ENCODE measurements around the gene KRTAP9-2.
"Not testable (repeated sequence)": the region's sequence is repeated elsewhere in the genome, so short reads cannot be mapped to it uniquely, and the experiment has no call there.

Gene KRTAP9-2, protein sequence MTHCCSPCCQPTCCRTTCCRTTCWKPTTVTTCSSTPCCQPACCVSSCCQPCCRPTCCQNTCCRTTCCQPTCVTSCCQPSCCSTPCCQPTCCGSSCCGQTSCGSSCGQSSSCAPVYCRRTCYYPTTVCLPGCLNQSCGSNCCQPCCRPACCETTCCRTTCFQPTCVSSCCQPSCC

GRCh38 chr17:41226598-41227095 lies at the start of gene KRTAP9-2:
Gene KRTAP9-2, plus strand, starts transcription at chr17:41226648. Its CDS starts 7 bp downstream, at chr17:41226655.
- not testable (repeated sequence) for DNase-seq (ENCODE audit: low read depth, low spot score)

DNA sequence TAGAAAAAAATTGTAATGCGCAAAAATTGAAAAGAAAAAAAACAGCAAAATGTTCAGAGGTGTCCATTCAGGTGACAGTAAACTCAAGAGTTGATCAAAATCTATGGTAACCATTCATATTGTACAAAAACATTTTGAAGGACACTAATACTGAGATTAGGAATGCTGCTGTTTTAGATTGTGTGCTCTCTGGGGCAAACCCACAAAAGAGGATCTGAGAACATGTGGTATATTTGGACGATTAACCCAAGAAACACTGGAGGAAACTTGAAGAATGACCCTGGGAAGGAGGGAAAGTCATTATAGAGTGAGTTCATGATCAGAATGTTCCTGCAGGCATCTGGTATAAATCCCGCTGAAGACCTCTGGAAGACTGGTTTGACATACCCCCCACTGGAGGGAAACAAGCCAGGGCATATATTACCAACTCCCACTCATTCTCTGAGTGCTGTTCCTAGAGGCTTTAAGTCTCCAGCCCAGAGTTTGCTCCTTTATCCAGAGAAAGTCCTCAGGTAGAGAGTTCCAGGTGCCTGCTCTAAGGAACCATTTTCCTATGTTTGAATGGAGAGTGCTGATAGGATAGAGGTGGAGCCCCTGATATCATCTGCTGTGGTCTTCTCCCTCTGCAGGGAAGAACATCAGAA lies 49.6 kb upstream of the KRTAP9-2 start:
- DNase-seq (ENCODE audit: low read depth, low spot score): no peak

DNA sequence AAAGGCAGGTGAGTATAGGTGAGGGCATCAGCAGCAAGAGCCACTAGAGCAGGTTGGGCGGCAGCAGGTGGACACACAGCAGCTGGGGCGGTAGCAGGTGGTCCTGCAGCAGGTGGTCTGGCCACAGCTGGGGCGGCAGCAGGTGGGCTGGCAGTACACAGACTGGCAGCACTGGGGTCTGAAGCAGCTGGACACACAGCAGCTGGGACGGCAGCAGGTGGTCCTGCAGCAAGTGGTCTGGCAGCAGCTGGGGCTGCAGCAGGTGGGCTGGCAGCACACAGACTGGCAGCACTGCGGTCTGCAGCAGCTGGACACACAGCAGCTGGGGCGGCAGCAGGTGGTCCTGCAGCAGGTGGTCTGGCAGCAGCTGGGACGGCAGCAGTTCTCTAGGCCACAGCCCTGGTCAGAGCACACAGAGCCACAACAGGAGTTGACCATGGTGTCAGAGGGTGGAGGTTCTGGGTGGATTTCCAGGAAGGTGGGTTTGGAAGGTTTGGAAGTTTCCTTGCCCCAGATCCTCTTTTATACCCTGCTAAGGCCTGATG lies 48.6 kb upstream of the KRTAP9-2 start, which contains the start of gene KRTAP4-2:
Gene KRTAP4-2, minus strand, starts transcription at position 495 of the 545 bp plus-strand sequence. Its CDS starts 57 bp downstream, at position 438.
- DNase-seq (ENCODE audit: low read depth, low spot score): no peak

DNA sequence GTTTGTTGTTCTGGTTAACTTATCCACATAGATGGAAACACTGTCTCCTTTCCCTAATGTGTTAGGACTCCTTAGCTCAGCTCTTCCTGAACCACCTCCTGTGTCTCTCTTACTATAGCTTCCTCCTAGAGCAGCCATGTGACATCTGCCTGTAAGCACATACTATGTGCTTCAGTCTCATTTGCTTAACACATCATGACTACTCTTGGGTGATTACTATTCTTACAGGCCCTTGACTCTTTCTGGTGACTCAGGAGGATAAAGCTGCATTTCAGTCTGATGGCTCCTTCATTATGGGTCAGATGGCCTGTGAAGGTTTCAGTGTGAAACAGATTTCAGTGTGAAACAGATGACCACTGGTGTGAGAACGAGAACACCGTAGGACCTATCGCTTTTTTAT lies 48.1 kb upstream of the KRTAP9-2 start:
- no peak for DNase-seq (ENCODE audit: low read depth, low spot score)

- no peak for DNase-seq (ENCODE audit: low read depth, low spot score)
These were observed 47.4 kb upstream of the KRTAP9-2 start for GRCh38 chr17:41178843-41179616.

- DNase-seq (ENCODE audit: low read depth, low spot score): no peak
These were observed 41.9 kb upstream of the KRTAP9-2 start, which contains the start of gene KRTAP4-1 for GRCh38 chr17:41184480-41184961. Gene KRTAP4-1, minus strand, starts transcription at chr17:41184911. Its CDS starts 57 bp downstream, at chr17:41184854.

DNA sequence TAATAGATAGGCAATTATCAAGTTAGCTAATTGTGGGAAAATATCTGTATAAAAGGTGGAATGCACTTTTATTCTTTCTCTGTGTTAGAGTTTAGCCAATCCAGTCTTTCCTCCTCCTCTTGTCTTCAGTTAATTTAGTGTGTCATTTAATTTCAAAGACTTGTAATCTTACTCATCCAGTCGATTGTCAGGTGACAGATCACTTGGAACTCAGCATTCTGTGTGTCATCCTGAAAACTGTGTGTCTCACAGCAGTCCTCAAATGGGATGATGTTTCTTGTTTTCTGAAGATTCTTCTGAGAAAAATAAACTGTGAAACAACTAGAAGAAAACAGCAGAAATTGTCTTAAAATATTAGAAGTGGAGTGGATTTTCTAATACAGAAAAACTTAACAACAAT lies 41.4 kb upstream of the KRTAP9-2 start:
- DNase-seq (ENCODE audit: low read depth, low spot score): no peak

DNA sequence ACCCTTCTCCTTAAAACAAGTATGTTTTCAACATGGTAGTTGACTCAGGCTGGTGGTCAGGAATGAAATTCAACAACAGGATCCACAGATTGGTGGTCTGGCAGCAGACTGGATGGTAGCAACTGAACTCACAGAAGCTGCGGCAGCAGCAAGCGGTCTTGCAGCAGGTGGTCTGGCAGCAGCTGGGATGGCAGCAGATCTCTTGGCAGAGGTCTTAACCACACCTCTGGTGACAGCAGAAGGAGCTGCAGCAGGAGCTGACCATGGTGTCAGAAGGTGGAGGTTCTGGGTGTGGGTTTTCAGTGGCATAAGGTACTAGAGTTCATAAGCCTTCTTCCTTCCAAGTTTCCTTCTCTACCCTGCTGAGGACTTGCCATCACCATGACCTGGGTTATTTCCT lies 39.6 kb upstream of the KRTAP9-2 start:
- no peak for DNase-seq (ENCODE audit: low read depth, low spot score)

DNA sequence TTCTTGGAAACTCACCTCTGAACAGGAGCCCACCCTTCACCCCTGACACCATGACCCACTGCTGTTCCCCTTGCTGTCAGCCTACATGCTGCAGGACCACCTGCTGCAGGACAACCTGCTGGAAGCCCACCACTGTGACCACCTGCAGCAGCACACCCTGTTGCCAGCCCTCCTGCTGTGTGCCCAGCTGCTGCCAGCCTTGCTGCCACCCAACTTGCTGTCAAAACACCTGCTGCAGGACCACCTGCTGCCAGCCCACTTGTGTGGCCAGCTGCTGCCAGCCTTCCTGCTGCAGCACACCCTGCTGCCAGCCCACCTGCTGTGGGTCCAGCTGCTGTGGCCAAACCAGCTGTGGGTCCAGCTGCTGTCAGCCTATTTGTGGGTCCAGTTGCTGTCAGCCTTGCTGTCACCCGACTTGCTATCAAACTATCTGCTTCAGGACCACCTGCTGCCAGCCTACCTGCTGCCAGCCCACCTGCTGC lies 36.6 kb upstream of the KRTAP9-2 start, which contains the start of gene KRTAP9-1:
Gene KRTAP9-1, plus strand, starts transcription at position 51 of the 482 bp plus-strand sequence. Its CDS starts 0 bp downstream, at position 51.
- DNase-seq (ENCODE audit: low read depth, low spot score): not testable (repeated sequence)

DNA sequence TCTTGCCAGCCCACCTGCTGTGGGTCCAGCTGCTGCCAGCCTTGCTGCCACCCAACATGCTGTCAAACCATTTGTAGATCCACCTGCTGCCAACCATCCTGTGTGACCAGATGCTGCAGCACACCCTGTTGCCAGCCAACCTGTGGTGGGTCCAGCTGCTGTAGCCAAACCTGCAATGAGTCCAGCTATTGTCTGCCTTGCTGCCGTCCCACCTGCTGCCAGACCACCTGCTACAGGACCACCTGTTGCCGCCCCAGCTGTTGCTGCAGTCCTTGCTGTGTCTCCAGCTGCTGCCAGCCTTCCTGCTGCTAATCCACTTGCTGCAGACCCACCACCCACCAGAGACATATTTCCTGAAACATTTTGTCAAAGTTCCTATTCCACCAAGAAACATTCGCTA lies 36.1 kb upstream of the KRTAP9-2 start:
- DNase-seq (ENCODE audit: low read depth, low spot score): no peak

DNA sequence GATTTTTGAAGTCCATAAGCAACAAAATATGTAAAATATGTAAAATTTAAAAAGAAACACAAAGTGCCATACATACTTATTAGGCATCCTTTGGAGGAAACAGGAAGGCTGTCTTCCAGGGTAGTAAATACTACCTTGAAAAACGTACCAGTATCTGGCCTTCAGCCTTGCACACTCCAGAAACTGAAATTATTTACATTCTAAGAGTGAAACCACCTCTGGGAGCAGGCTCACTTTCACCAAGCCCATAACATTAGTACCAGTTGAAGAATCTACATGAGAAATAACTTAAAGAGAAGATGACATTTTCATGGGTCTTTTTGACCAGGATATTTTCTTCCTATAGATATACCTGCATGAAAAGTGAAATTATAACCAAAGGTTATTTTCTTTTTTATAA lies 30.4 kb upstream of the KRTAP9-2 start:
- DNase-seq (ENCODE audit: low read depth, low spot score): no peak

DNA sequence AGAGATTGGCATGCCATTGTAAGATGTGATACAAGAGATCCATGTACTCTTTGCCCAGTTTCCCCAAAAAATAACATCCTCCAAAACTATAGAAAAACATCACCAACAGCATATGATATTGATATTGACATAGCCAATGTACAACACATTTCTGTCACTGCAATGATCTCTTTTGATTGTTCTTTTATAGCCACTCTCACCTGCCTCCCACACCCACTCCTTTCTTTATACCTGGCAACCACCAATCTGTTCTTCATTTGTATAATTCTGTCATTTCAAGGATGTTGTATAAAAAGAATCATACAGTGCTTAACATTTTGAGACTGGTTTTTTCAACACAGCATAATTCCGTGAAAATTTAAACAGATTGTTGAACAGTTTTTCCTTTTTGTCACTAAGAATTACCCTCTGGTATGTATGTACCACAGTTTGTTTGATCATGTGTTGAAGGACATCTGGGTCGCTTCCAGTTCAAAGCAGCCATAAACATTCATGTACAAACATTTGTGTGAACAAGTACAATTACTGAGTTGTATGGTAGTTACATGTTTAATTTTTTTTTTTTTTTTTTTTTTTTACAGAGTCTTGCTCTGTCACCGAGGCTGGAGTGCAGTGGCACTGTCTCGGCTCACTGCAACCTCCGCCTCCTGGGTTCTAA lies 26.9 kb upstream of the KRTAP9-2 start:
- DNase-seq (ENCODE audit: low read depth, low spot score): no peak

- no peak for DNase-seq (ENCODE audit: low read depth, low spot score)
These were observed 14.5 kb upstream of the KRTAP9-2 start for GRCh38 chr17:41211845-41212466.

DNA sequence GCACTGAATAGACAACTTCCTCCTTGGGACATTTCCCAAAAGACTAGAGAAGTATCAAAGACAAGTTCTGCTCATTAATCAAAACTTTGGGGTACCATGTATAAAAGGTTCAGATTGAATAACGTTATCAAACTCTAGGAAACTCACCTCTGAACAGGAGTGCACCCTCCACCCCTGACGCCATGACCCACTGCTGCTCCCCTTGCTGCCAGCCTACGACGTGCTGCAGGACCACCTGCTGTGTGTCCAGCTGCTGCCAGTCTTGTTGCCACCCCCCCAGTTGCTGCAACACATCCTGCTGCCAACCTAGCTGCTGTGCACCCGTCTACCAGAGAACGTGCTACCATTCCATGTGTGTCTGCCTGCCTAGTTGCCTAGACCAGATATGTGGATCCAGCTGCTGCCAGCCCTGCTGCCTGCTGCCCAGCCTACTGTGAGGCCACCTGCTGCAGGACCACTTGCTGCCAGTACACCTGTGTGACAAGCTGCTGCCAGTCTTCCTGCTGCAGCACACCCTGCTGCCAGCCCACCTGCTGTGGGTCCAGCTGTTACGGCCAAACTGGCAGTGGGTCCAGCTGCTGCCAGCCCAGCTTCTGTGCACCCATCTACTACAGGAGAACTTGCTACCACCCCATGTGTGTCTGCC lies 13.8 kb upstream of the KRTAP9-2 start:
- DNase-seq (ENCODE audit: low read depth, low spot score): no peak

- DNase-seq (ENCODE audit: low read depth, low spot score): no peak
These were observed 10.8 kb upstream of the KRTAP9-2 start for GRCh38 chr17:41215681-41216080.

DNA sequence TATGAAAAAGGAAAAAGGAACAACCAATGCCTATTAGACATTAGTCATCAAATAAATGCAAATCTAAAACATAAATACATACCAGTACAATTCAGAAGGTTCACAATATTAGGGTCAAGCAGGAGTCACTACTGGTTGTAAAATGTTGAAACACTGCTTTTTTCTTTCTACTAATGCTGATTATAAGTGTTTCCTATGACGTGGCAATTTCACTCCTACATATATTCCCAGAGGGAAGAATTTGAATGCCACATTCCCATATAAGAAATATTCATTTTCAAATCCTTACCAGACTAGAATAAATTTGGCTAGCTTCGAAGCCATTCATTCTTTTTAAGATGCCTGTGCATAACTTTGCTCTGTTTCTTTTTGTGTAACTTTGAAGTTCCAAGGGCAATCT lies 2.6 kb upstream of the KRTAP9-2 start:
- no peak for DNase-seq (ENCODE audit: low read depth, low spot score)

DNA sequence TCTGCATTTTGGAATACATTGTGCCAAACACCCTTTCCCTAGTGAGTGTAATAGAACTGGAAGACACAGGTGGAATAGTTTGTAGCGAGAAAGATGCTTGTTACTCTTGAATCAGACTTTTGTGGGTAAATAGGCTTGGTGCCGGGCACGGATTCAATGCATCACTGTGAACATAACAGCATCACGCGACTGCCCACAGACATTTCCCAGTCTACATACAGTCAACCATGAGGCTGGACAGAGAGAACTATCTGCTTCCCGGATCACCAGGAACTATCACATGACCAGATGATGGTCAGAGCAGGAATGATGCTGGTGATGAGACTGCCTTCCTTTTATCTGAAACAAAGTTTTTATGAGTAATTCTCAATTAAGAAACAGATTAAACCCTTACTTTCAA lies 397 bp upstream of the KRTAP9-2 start:
- no peak for DNase-seq (ENCODE audit: low read depth, low spot score)

- DNase-seq (ENCODE audit: low read depth, low spot score): no peak
These were observed 3.6 kb downstream of the KRTAP9-2 start for GRCh38 chr17:41230094-41230493.

- DNase-seq (ENCODE audit: low read depth, low spot score): no peak
These were observed 5.3 kb downstream of the KRTAP9-2 start for GRCh38 chr17:41231731-41232130.

Measured in activated CD4-positive, CD25-positive, alpha-beta regulatory T cell treated with anti-CD3 and anti-CD28 coated beads, Interleukin-2, amount 50 U/mL, for 16 hours (primary cell).